RWPE1 (cell line): ENCODE measurements around the gene DNAJC13.

Source experiments
- CTCF ChIA-PET: fragments of 350-600 bp; sonication (Branson Sonifier 250); formaldehyde crosslinking; extraction: SDS; loops from one replicate; lab custom pipeline; 2021; lab: Yijun Ruan, JAX
- POLR2A ChIA-PET: fragments of 400-600 bp; formaldehyde crosslinking; extraction: SDS; loops from one replicate; lab custom pipeline; 2020; ENCODE audit warnings: antibody characterized with exemption; ENCODE audit not compliant: low non-redundant PET; lab: Yijun Ruan, JAX
- DNase-seq: peaks from one replicate; pipeline ENCODE4 v3.0.0; 2012; ENCODE audit warnings: low spot score
- H3K27ac ChIP-seq: fragments of 450-650 bp; 2 replicates; pipeline ENCODE4 v1.5.1; 2017
- TF ChIP-seq, protein P1 (sequence below): fragments of 450-650 bp; conservative IDR thresholded peaks from 2 replicates; pipeline ENCODE4 v1.5.1; 2017; ENCODE audit warnings: low read depth, mild to moderate bottlenecking

DNAJC13 gene

DNA sequence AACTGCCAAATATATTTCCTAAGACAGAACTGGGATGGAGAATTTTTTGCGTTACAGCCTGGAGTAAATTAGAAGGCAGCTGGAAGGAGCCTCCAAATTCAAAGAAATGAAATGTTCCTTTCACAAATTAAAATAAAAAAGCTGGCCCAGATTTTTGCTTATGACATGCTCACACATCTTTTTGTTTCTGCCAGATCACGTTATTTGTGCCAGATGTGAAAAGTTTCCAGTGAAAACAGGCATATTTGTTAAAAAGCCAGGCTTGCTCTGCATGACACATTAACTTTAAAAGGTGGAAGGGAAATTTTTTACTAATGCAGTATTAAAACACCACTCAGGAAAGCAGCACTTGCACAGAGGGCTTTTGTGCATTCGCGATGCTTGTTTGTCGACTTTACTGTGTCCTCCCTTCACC lies 156.5 kb downstream of the DNAJC13 start:
- TF ChIP-seq, protein P1, sequence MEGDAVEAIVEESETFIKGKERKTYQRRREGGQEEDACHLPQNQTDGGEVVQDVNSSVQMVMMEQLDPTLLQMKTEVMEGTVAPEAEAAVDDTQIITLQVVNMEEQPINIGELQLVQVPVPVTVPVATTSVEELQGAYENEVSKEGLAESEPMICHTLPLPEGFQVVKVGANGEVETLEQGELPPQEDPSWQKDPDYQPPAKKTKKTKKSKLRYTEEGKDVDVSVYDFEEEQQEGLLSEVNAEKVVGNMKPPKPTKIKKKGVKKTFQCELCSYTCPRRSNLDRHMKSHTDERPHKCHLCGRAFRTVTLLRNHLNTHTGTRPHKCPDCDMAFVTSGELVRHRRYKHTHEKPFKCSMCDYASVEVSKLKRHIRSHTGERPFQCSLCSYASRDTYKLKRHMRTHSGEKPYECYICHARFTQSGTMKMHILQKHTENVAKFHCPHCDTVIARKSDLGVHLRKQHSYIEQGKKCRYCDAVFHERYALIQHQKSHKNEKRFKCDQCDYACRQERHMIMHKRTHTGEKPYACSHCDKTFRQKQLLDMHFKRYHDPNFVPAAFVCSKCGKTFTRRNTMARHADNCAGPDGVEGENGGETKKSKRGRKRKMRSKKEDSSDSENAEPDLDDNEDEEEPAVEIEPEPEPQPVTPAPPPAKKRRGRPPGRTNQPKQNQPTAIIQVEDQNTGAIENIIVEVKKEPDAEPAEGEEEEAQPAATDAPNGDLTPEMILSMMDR: no peak
- ChIA-PET POLR2A (no interaction called here), CTCF (interaction anchor here (0.6 kb wide), 1 partner anchor 23 kb away, joined by 4 read pairs; the partner anchor contains the start of gene ACKR4)
- DNase-seq: no peak
- no peak overlapping the region for H3K27ac ChIP-seq

DNA sequence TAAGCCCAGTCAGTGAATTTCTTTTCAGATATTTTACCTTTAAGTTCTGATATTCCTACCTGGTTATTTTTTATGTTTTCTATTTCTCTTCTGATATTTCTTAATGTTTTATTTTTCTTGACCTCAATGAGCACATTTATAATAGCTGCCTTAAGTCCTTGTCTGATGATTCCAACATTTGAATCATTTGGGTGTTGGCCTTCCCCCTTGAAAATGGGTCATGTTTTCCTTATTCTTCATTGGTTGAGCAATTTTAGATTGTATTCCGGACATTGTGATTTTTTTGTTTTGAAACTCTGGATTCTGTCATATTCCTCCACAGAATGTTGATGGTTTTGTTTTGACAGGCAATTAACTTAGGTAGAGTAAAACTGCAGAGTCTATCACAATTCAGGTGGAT lies 170.1 kb downstream of the DNAJC13 start:
- no peak overlapping the region for H3K27ac ChIP-seq
- CTCF ChIA-PET: no interaction called here
- TF ChIP-seq, protein P1: no peak
- DNase-seq: no peak
- POLR2A ChIA-PET: no interaction called here
